ENCODE data around the gene AURKAIP1. TPM values are rescaled to one million over a fixed set of nuclear protein-coding genes. Genes with fewer than 3 reads are reported as not detected.

AURKAIP1 gene
- total and polyA plus RNA-seq, 9 of the 15 experiments (the other 6 are each of a cell fraction or from before 2014, with no cell fraction given) = 7.8 to 478 (median 92.0) TPM

- intact Hi-C loops (cut with micrococcal nuclease) = no loop called here
- no peak for ATAC-seq
- no peak overlapping the region for H3K4me3 ChIP-seq
Measured at GRCh38 chr1:1420654-1421141, 45.7 kb upstream of the AURKAIP1 start.

GRCh38 chr1:1419813-1420653, 45.0 kb upstream of the AURKAIP1 start:
- POLR2A ChIA-PET = interaction anchor here (0.6 to 1.2 kb wide), 3 partner anchors 11 to 55 kb away, joined by 3 to 4 read pairs (median 3); partner anchors contain the start of gene CCNL2
- CTCF ChIA-PET (ENCODE audit: low intra/inter-chr PET ratio) = no interaction called here
- Histone ChIP-seq H3K4me3 (no peak overlapping the region), H3K79me2 (ENCODE audit: control insufficient read depth, insufficient read depth, low read length) (no peaks in the 10 kb centered on the region), H3K9me3 (replicated peaks; ENCODE audit: control insufficient read depth, insufficient read depth, low read depth, low read length) (no peaks in the 10 kb centered on the region), H3K9ac (ENCODE audit: insufficient read depth in 1 of 2, low read depth in 2 of 2, low read length in 2 of 2) (peak overlapping the region in 1 of 2 experiments; percentile 39; a peak in 1 of 4 replicates), H3K9me1 (ENCODE audit: control insufficient read depth, insufficient read depth, low read length) (no peaks in the 10 kb centered on the region), H4K20me1 (replicated peaks; ENCODE audit: control insufficient read depth, insufficient read depth, low read length) (no peaks in the 10 kb centered on the region), H3K27me3 (ENCODE audit: control insufficient read depth in 2 of 2, insufficient read depth in 2 of 2, low read length in 2 of 2) (no peaks in the 10 kb centered on the region), H3K27ac (ENCODE audit: extremely low read depth, low read depth, low read length) (no peak overlapping the region), H3K4me1 (replicated peaks in 1 of 2; ENCODE audit: control insufficient read depth in 2 of 2, insufficient read depth in 2 of 2, low read length in 2 of 2) (peaks cover 3 to 25% of the 10 kb centered on the region in 2 experiments; a peak in 4 of 5 replicates), H3K36me3 (ENCODE audit: control insufficient read depth, insufficient read depth, low read length) (no peaks in the 10 kb centered on the region), H3K4me2 (ENCODE audit: insufficient read depth, low read length) (no peak overlapping the region), H2AFZ (ENCODE audit: low read depth, low read length) (no peak overlapping the region)
- DNase-seq (ENCODE audit: extremely low read depth in 1 of 4, low spot score in 3 of 4) = no peak
- ATAC-seq = no peak
- BruUV-seq (replicated peaks) = no TSS peak
- WGBS (ENCODE audit: insufficient coverage, low coverage, missing lambda C conversion rate) = 86% methylated on average over 26 of the region's 112 CpGs
- intact Hi-C loops (cut with micrococcal nuclease) = no loop called here
- in situ Hi-C loops (cut with MboI) = no loop called here
- FAIRE-seq = no peak
- TF ChIP-seq POLR2B (IDR thresholded peaks at IDR 0.05; ENCODE audit: low read depth, partially characterized antibody) (no peak), CBFA2T3 (IDR thresholded peaks at IDR 0.05) (no peak), SMAD3 (CRISPR knock-in tag; conservative IDR thresholded peaks at IDR 0.05) (no peak), ZBTB11 (CRISPR knock-in tag; IDR thresholded peaks at IDR 0.05) (no peak), SRSF1 (IDR thresholded peaks at IDR 0.05; ENCODE audit: low read depth, low read length) (no peak), ZZZ3 (IDR thresholded peaks at IDR 0.05) (no peak), OTX1 (CRISPR knock-in tag; IDR thresholded peaks at IDR 0.05) (no peak)

More at GRCh38 chr1:1420654-1421141, 45.7 kb upstream of the AURKAIP1 start:
- ChIA-PET CTCF (ENCODE audit: low intra/inter-chr PET ratio) (no interaction called here), POLR2A (interaction anchor here (0.7 to 1.9 kb wide), 5 partner anchors 8 to 55 kb away, joined by 3 to 5 read pairs (median 4); partner anchors contain the start of genes CCNL2 and MRPL20)
- BruUV-seq (replicated peaks) = no TSS peak
- no peak overlapping the region for H3K4me2 ChIP-seq (ENCODE audit: insufficient read depth, low read length)
- H3K79me2 ChIP-seq (ENCODE audit: control insufficient read depth, insufficient read depth, low read length) = no peaks in the 10 kb centered on the region
- no peak overlapping the region for H3K27ac ChIP-seq (ENCODE audit: extremely low read depth, low read depth, low read length)
- H3K9me3 ChIP-seq (replicated peaks; ENCODE audit: control insufficient read depth, insufficient read depth, low read depth, low read length) = no peaks in the 10 kb centered on the region
- no peak overlapping the region for H2AFZ ChIP-seq (ENCODE audit: low read depth, low read length)
- H4K20me1 ChIP-seq (replicated peaks; ENCODE audit: control insufficient read depth, insufficient read depth, low read length) = no peaks in the 10 kb centered on the region
- in situ Hi-C loops (cut with MboI) = no loop called here
- no peaks in the 10 kb centered on the region for H3K9me1 ChIP-seq (ENCODE audit: control insufficient read depth, insufficient read depth, low read length)
- DNase-seq (ENCODE audit: extremely low read depth in 1 of 4, low spot score in 3 of 4) (no peak), FAIRE-seq (no peak)
- H3K27me3 ChIP-seq (ENCODE audit: control insufficient read depth in 2 of 2, insufficient read depth in 2 of 2, low read length in 2 of 2) = no peaks in the 10 kb centered on the region
- H3K36me3 ChIP-seq (ENCODE audit: control insufficient read depth, insufficient read depth, low read length) = no peaks in the 10 kb centered on the region
- H3K4me1 ChIP-seq (replicated peaks in 1 of 2; ENCODE audit: control insufficient read depth in 2 of 2, insufficient read depth in 2 of 2, low read length in 2 of 2) = peaks cover 3 to 30% of the 10 kb centered on the region in 2 experiments; a peak in 4 of 5 replicates
- TF ChIP-seq BRD9 (IDR thresholded peaks at IDR 0.05; ENCODE audit: low read depth, partially characterized antibody) = no peak
- TF ChIP-seq DMBX1 (CRISPR knock-in tag; IDR thresholded peaks at IDR 0.05; ENCODE audit: borderline replicate concordance) = no peak
- 36% methylated on average over 9 of the region's 12 CpGs for WGBS (ENCODE audit: insufficient coverage, low coverage, missing lambda C conversion rate)
- H3K9ac ChIP-seq (ENCODE audit: insufficient read depth in 1 of 2, low read depth in 2 of 2, low read length in 2 of 2) = no peak overlapping the region

All from K562 (cell line).